ENCODE data around the gene C14orf119. TPM values are rescaled to one million over a fixed set of nuclear protein-coding genes. Genes with fewer than 3 reads are reported as not detected.
A peak's percentile ranks its signal among the peaks of the same experiment; 100 is the strongest.

Gene C14orf119
- total RNA-seq, 1 experiment from 2014 or later = 81.3 TPM

DNA sequence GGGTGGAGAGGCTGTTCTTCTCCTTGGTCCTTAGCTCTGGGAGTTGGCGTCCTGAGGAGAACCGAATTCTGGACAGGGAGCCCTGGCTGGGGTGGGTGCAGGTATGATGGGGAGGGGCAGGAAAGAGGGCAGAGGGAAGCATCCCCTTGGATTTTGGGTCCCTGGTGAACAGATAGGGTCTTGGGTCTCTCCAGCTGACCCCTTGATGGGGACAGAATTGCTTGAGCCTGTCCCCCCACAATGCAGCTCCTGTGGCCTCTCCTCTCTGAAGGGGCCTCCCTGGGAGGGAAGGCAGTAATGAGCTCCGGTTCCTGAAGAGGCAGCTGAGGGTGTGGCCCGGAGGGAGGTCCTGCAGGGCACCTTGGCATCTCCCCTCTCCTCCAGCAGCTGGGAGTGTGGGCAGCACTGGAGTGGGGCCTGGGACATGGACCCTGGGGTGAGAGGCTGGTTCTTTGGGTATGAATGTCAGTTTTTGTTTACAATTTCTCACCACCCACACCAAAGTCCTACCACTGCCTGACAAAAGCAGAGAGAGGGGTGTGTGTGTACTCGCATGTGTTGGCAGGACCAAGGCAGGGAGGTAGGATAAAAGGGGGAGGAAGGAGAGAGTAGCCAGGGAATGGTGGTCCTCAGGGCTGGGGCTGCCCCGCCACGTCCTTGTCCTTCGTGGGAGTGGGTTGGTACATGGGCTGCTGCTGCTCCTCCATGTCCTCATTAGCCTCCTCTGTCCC, 31.4 kb downstream of the C14orf119 start (continued):
- TF ChIP-seq CDX4 (CRISPR knock-in tag; IDR thresholded peaks at IDR 0.05; ENCODE audit: borderline replicate concordance) (no peak), ZNF512 (CRISPR knock-in tag; IDR thresholded peaks at IDR 0.05; ENCODE audit: borderline replicate concordance) (no peak), E2F1 (CRISPR knock-in tag; IDR thresholded peaks at IDR 0.05) (no peak), IRF2 (CRISPR knock-in tag; IDR thresholded peaks at IDR 0.05; ENCODE audit: borderline replicate concordance, low read depth) (no peak), ZNF423 (CRISPR knock-in tag; IDR thresholded peaks at IDR 0.05) (no peak), ELF4 (CRISPR knock-in tag; IDR thresholded peaks at IDR 0.05; ENCODE audit: low read depth) (no peak), ZNF317 (CRISPR knock-in tag; IDR thresholded peaks at IDR 0.05; ENCODE audit: borderline replicate concordance, low read depth) (no peak), STAT6 (CRISPR knock-in tag; conservative IDR thresholded peaks at IDR 0.05; ENCODE audit: low read depth) (no peak), ZNF281 (CRISPR knock-in tag; IDR thresholded peaks at IDR 0.05) (no peak), PRRX2 (CRISPR knock-in tag; IDR thresholded peaks at IDR 0.05) (no peak)

- no peaks in the 10 kb centered on the region for H3K9me3 Mint-ChIP-seq
- POLR2A ChIA-PET = no interaction called here
- H3K4me3 Mint-ChIP-seq = no peak overlapping the region
- CTCF ChIA-PET = no interaction called here
- 0 out of 2 replicates have a peak overlapping the region, but pooled peaks have one; percentile 34 for H3K27ac Mint-ChIP-seq
- no peaks in the 10 kb centered on the region for H3K27me3 Mint-ChIP-seq (ENCODE audit: low read depth)
- H3K36me3 Mint-ChIP-seq = peaks cover 44% of the 10 kb centered on the region
- DNase-seq (ENCODE audit: low spot score) = no peak
- peaks cover 30% of the 10 kb centered on the region for H3K4me1 Mint-ChIP-seq
- no peak for ATAC-seq
- TF ChIP-seq SP1 (CRISPR knock-in tag; conservative IDR thresholded peaks at IDR 0.05) = no peak
- no peak for TF ChIP-seq CDX4 (CRISPR knock-in tag; IDR thresholded peaks at IDR 0.05; ENCODE audit: borderline replicate concordance)
- TF ChIP-seq, protein P1, sequence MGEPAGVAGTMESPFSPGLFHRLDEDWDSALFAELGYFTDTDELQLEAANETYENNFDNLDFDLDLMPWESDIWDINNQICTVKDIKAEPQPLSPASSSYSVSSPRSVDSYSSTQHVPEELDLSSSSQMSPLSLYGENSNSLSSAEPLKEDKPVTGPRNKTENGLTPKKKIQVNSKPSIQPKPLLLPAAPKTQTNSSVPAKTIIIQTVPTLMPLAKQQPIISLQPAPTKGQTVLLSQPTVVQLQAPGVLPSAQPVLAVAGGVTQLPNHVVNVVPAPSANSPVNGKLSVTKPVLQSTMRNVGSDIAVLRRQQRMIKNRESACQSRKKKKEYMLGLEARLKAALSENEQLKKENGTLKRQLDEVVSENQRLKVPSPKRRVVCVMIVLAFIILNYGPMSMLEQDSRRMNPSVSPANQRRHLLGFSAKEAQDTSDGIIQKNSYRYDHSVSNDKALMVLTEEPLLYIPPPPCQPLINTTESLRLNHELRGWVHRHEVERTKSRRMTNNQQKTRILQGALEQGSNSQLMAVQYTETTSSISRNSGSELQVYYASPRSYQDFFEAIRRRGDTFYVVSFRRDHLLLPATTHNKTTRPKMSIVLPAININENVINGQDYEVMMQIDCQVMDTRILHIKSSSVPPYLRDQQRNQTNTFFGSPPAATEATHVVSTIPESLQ (CRISPR knock-in tag; IDR thresholded peaks at IDR 0.05) = no peak
- TF ChIP-seq ZNF263 (CRISPR knock-in tag; IDR thresholded peaks at IDR 0.05; ENCODE audit: low read depth) = no peak
- no peak for TF ChIP-seq ZNF396 (CRISPR knock-in tag; IDR thresholded peaks at IDR 0.05; ENCODE audit: borderline replicate concordance)
- TF ChIP-seq CREM (CRISPR knock-in tag; IDR thresholded peaks at IDR 0.05) = no peak
- no peak for TF ChIP-seq FOXJ3 (CRISPR knock-in tag; IDR thresholded peaks at IDR 0.05; ENCODE audit: borderline replicate concordance)
- TF ChIP-seq RELA (CRISPR knock-in tag; IDR thresholded peaks at IDR 0.05; ENCODE audit: borderline replicate concordance) = no peak
- no peak for TF ChIP-seq NFE2L1 (CRISPR knock-in tag; IDR thresholded peaks at IDR 0.05)
- TF ChIP-seq, protein P2, sequence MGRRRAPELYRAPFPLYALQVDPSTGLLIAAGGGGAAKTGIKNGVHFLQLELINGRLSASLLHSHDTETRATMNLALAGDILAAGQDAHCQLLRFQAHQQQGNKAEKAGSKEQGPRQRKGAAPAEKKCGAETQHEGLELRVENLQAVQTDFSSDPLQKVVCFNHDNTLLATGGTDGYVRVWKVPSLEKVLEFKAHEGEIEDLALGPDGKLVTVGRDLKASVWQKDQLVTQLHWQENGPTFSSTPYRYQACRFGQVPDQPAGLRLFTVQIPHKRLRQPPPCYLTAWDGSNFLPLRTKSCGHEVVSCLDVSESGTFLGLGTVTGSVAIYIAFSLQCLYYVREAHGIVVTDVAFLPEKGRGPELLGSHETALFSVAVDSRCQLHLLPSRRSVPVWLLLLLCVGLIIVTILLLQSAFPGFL (CRISPR knock-in tag; IDR thresholded peaks at IDR 0.05; ENCODE audit: borderline replicate concordance) = no peak
- TF ChIP-seq GRHL2 (CRISPR knock-in tag; IDR thresholded peaks at IDR 0.05; ENCODE audit: insufficient replicate concordance, severe bottlenecking) = no peak
- TF ChIP-seq ELF4 (CRISPR knock-in tag; IDR thresholded peaks at IDR 0.05; ENCODE audit: low read depth) = no peak
Observed at GRCh38 chr14:23127861-23128260, 32.6 kb downstream of the C14orf119 start.

All from WTC11 (cell line).